ENCODE data around the gene CMTM3. TPM values are rescaled to one million over a fixed set of nuclear protein-coding genes. Genes with fewer than 3 reads are reported as not detected.

The CMTM3 gene
- total and polyA plus RNA-seq, 5 experiments from 2014 or later, result 55.2 to 81.3 (median 76.1) TPM

DNA sequence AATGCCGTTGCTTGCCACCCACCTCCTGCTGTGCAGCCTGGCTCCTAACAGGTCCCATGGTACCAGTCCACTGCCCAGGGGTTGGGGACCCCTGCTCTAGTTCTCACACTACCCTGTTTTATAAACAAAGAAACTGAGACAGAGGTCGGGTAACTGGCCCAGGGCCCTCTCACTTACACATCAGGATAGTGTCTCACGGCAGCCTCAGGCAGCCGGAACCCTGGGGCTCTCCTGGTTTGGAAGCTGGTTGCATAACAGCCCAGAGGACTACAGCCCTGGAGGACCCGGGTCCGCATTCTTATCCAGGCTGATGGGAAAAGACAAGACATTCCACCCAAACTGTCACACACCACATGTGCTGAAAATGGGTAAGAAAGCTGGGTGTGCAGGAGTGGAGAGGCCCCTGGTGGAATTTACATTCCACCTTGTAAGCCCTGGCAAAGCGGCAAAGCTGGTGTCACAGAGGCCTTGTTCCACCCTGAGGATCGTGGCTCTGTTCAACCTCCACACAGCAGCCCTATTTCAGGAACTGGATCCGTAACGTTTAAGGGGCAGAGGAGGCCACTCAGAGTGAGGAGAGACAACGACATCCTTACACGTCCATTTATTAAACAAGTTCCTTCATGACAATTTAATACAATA, 9.8 kb downstream of the CMTM3 start:
- Mint-ChIP-seq H3K36me3 (peaks cover 0 to 46% (median 0%) of the 10 kb centered on the region in 3 donors), H3K9me3 (no peaks in the 10 kb centered on the region), H3K4me1 (peaks cover 0 to 4% (median 0%) of the 10 kb centered on the region in 4 donors), H3K27ac (no peak overlapping the region), H3K27me3 (no peaks in the 10 kb centered on the region), H3K4me3 (no peak overlapping the region)
- POLR2A ChIA-PET, result no interaction called here
- no peak for DNase-seq
- no peak for ATAC-seq

- peaks cover 0 to 29% (median 0%) of the 10 kb centered on the region in 3 donors for H3K36me3 Mint-ChIP-seq
- ATAC-seq, result no peak
- no peak overlapping the region for H3K4me3 Mint-ChIP-seq
Measured at GRCh38 chr16:66616169-66616568, 11.7 kb downstream of the CMTM3 start.

GRCh38 chr16:66616592-66616991, 12.1 kb downstream of the CMTM3 start:
- POLR2A ChIA-PET, result interaction anchor here (0.8 to 1.6 kb wide), 2 partner anchors 8 to 205 kb away, joined by 3 read pairs; no protein-coding TSS in a partner anchor
- DNase-seq (no peak), ATAC-seq (no peak)
- no peaks in the 10 kb centered on the region for H3K9me3 Mint-ChIP-seq
- no peak overlapping the region for H3K4me3 Mint-ChIP-seq
- no peaks in the 10 kb centered on the region for H3K27me3 Mint-ChIP-seq
- H3K4me1 Mint-ChIP-seq, result peaks cover 0 to 4% (median 0%) of the 10 kb centered on the region in 4 donors
- peaks cover 0 to 25% (median 0%) of the 10 kb centered on the region in 3 donors for H3K36me3 Mint-ChIP-seq
- peak overlapping the region in 1 of 10 donors; percentile 54 for H3K27ac Mint-ChIP-seq

More at GRCh38 chr16:66616169-66616568, 11.7 kb downstream of the CMTM3 start:
- no peaks in the 10 kb centered on the region for H3K27me3 Mint-ChIP-seq
- peaks cover 0 to 4% (median 0%) of the 10 kb centered on the region in 4 donors for H3K4me1 Mint-ChIP-seq
- H3K27ac Mint-ChIP-seq, result no peak overlapping the region
- H3K9me3 Mint-ChIP-seq, result no peaks in the 10 kb centered on the region
- no peak for DNase-seq
- POLR2A ChIA-PET, result interaction anchor here (0.8 kb wide), 1 partner anchor 205 kb away, joined by 3 read pairs; no protein-coding TSS in a partner anchor

DNA sequence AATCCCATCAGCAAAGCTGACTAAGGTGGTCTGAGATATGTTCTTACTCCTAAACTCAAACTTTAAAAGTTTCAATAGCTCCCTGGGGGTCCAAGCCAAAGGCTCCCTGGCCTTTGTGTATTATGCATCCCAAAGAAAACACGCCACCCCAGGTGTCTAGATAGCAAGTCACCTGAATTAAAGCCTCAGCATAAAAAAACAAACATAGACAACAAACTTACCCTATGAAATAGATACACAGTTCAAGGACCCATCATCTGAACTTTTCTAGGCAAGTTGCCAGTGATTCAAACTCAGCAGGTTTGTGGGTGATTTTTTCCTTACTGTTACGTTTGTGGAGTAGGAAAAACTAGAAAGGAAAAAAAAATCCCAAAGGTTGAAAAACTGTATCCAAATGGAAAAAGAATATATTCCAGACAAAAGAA, 12.5 kb downstream of the CMTM3 start:
- POLR2A ChIA-PET, result interaction anchor here (1.6 to 1.7 kb wide), 2 partner anchors 9 to 13 kb away, joined by 3 to 5 read pairs; partner anchors contain the start of gene CMTM3
- peaks cover 0 to 4% (median 0%) of the 10 kb centered on the region in 4 donors for H3K4me1 Mint-ChIP-seq
- ATAC-seq (no peak), DNase-seq (no peak)
- no peaks in the 10 kb centered on the region for H3K27me3 Mint-ChIP-seq
- H3K9me3 Mint-ChIP-seq, result no peaks in the 10 kb centered on the region
- no peak overlapping the region for H3K4me3 Mint-ChIP-seq
- H3K36me3 Mint-ChIP-seq, result peaks cover 0 to 20% (median 0%) of the 10 kb centered on the region in 3 donors
- H3K27ac Mint-ChIP-seq, result peak overlapping the region in 1 of 10 donors; percentile 54

- Mint-ChIP-seq H3K27me3 (no peaks in the 10 kb centered on the region), H3K36me3 (peaks cover 0 to 13% (median 0%) of the 10 kb centered on the region in 3 donors), H3K4me3 (no peak overlapping the region), H3K27ac (peak overlapping the region in 2 of 10 donors; percentile 47 to 52), H3K9me3 (no peaks in the 10 kb centered on the region), H3K4me1 (peaks cover 0 to 4% (median 0%) of the 10 kb centered on the region in 4 donors)
- DNase-seq (no peak), ATAC-seq (no peak)
- POLR2A ChIA-PET, result interaction anchor here (1.6 to 1.7 kb wide), 2 partner anchors 9 to 14 kb away, joined by 3 to 5 read pairs; partner anchors contain the start of gene CMTM3
Measured at GRCh38 chr16:66617728-66618127, 13.2 kb downstream of the CMTM3 start.

DNA sequence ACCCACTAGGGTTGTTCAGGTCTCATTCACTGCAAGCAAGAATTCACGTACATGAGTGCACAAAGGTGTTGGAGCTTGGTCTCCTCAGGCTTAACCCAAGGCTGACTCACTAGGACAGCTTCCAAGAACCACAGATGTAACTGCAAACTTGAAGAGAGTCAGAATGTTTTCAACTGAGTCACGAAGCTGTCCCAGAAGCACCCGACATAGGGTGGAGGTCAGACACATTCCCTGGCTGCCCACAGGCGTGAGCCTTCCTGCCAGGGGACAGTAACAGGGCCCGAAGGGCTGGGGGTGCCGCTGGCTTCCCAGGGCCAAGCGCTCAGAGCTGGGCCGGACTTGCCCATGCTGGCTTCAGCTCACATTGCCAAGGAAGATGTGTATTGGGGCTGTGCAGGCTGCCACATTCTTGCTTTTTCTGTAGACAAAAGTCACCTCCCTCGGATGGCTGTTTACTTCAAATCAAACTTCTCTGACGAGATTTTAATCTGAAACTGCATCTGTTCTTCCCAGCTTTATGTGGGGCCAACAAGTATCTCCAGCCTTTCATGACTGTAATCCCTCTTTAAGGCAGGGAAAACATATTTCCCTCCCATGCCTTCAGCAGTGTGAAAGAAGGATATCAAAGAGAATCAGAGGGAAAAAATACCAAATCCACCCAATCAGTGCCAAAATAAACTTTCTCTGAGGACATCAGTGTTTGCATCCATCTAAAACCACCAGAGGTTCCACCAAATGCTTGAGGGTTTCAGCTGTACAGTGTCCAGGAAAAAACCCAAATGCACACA, 14.3 kb downstream of the CMTM3 start:
- Mint-ChIP-seq H3K36me3 (peaks cover 0 to 5% (median 0%) of the 10 kb centered on the region in 3 donors), H3K4me3 (no peak overlapping the region), H3K4me1 (peaks cover 0 to 4% (median 0%) of the 10 kb centered on the region in 4 donors), H3K9me3 (no peaks in the 10 kb centered on the region), H3K27me3 (no peaks in the 10 kb centered on the region), H3K27ac (peak overlapping the region in 1 of 10 donors; percentile 47)
- ATAC-seq, result no peak
- DNase-seq, result no peak
- POLR2A ChIA-PET, result interaction anchor here (0.6 to 1.7 kb wide), 2 partner anchors 15 to 249 kb away, joined by 3 to 5 read pairs; partner anchors contain the start of gene CMTM3

GRCh38 chr16:66619534-66620428, 15.3 kb downstream of the CMTM3 start:
- Mint-ChIP-seq H3K4me3 (no peak overlapping the region), H3K36me3 (peaks cover 0 to 5% (median 0%) of the 10 kb centered on the region in 3 donors), H3K27me3 (no peaks in the 10 kb centered on the region), H3K9me3 (no peaks in the 10 kb centered on the region), H3K4me1 (peaks cover 0 to 4% (median 0%) of the 10 kb centered on the region in 4 donors), H3K27ac (no peak overlapping the region)
- DNase-seq (no peak), ATAC-seq (peak in 1 of 2 donors; percentile 23)
- POLR2A ChIA-PET, result interaction anchor here (0.6 kb wide), 1 partner anchor 30 kb away, joined by 3 read pairs; no protein-coding TSS in a partner anchor

DNA sequence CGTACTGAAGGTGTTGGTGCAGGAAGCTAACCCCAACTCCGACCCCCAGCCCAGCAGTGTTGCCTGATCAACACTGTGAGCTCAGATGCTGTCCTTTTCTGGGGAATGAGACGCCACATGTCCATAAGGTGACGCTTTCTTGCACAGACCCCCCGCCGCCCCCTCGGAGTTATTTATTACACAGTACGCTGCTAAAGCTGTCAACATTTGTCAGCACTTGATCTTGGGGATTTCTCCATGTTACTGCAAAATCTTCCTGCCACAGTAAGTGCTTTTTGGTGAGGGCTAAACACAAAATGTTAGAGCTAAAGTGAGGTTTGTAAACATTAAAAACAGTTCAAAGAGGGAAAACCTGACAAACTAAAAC, 15.9 kb downstream of the CMTM3 start:
- Mint-ChIP-seq H3K36me3 (no peaks in the 10 kb centered on the region), H3K4me3 (no peak overlapping the region), H3K27me3 (peaks cover 0 to 1% (median 0%) of the 10 kb centered on the region in 5 donors), H3K9me3 (no peaks in the 10 kb centered on the region), H3K27ac (no peak overlapping the region), H3K4me1 (peaks cover 0 to 3% (median 0%) of the 10 kb centered on the region in 4 donors)
- DNase-seq (no peak), ATAC-seq (no peak)
- POLR2A ChIA-PET, result interaction anchor here (0.6 kb wide), 1 partner anchor 31 kb away, joined by 3 read pairs; no protein-coding TSS in a partner anchor

GRCh38 chr16:66621973-66622372, 17.5 kb downstream of the CMTM3 start:
- H3K36me3 Mint-ChIP-seq, result no peaks in the 10 kb centered on the region
- ATAC-seq (no peak), DNase-seq (no peak)
- POLR2A ChIA-PET, result no interaction called here
- no peaks in the 10 kb centered on the region for H3K9me3 Mint-ChIP-seq
- no peak overlapping the region for H3K4me3 Mint-ChIP-seq
- H3K27me3 Mint-ChIP-seq, result peaks cover 0 to 1% (median 0%) of the 10 kb centered on the region in 5 donors
- peaks cover 0 to 3% (median 0%) of the 10 kb centered on the region in 4 donors for H3K4me1 Mint-ChIP-seq
- no peak overlapping the region for H3K27ac Mint-ChIP-seq

- no peaks in the 10 kb centered on the region for H3K36me3 Mint-ChIP-seq
- POLR2A ChIA-PET, result no interaction called here
- DNase-seq, result no peak
Measured at GRCh38 chr16:66622863-66623262, 18.4 kb downstream of the CMTM3 start.

GRCh38 chr16:66623755-66624154, 19.3 kb downstream of the CMTM3 start:
- no peak overlapping the region for H3K4me3 Mint-ChIP-seq
- H3K27ac Mint-ChIP-seq, result no peak overlapping the region
- peaks cover 0 to 3% (median 0%) of the 10 kb centered on the region in 4 donors for H3K4me1 Mint-ChIP-seq

More at GRCh38 chr16:66622863-66623262, 18.4 kb downstream of the CMTM3 start:
- Mint-ChIP-seq H3K4me1 (peaks cover 0 to 3% (median 0%) of the 10 kb centered on the region in 4 donors), H3K27ac (no peak overlapping the region), H3K27me3 (peaks cover 0 to 1% (median 0%) of the 10 kb centered on the region in 5 donors), H3K4me3 (no peak overlapping the region), H3K9me3 (no peaks in the 10 kb centered on the region)
- ATAC-seq, result no peak

More at GRCh38 chr16:66623755-66624154, 19.3 kb downstream of the CMTM3 start:
- Mint-ChIP-seq H3K36me3 (no peaks in the 10 kb centered on the region), H3K9me3 (no peaks in the 10 kb centered on the region), H3K27me3 (peaks cover 0 to 1% (median 0%) of the 10 kb centered on the region in 5 donors)
- POLR2A ChIA-PET, result no interaction called here
- no peak for DNase-seq
- ATAC-seq, result no peak

All from naive thymus-derived CD8-positive, alpha-beta T cell (primary cell).